ENCODE results near the gene TMPRSS11A.

GRCh38 chr4:67983333-67983732 is 20.0 kb upstream of the TMPRSS11A start:
- TF ChIP-seq CTCF (IDR thresholded peaks at IDR 0.05; ENCODE audit: insufficient read depth, low read depth, low read length) (no peak), EZH2 (IDR thresholded peaks at IDR 0.05; ENCODE audit: insufficient read depth, low read length) (no peak)

Data from astrocyte (in vitro differentiated cells and primary cell).